Measurements from ENCODE around the gene GLI3.

- TF ChIP-seq CTCF (IDR thresholded peaks at IDR 0.05) (no peak), POLR2A (IDR thresholded peaks at IDR 0.05) (no peak)
These were observed 230.1 kb downstream of the GLI3 start for GRCh38 chr7:42006801-42007513.
